Raji (cell line): ENCODE results near the gene AASDHPPT.
A peak's percentile ranks its signal among the peaks of the same experiment; 100 is the strongest.

ENCODE experiments used
- POLR2A ChIP-seq: IDR thresholded peaks from 2 replicates; pipeline ENCODE4 v1.6.1; 2011; ENCODE audit warnings: low read depth, low read length, control low read depth; ENCODE audit not compliant: insufficient read depth

Gene AASDHPPT

GRCh38 chr11:106077609-106078455 lies at the start of gene AASDHPPT:
TSS of gene AASDHPPT (plus strand) at chr11:106077662. CDS start at chr11:106077711, 49 bp downstream.
- TF ChIP-seq POLR2A, result peak; percentile 81

GRCh38 chr11:106030609-106031008 lies 46.9 kb upstream of the AASDHPPT start:
- no peak for TF ChIP-seq POLR2A

- TF ChIP-seq POLR2A, result no peak
Observed at GRCh38 chr11:106031202-106031810, 46.2 kb upstream of the AASDHPPT start.

- no peak for TF ChIP-seq POLR2A
Observed at GRCh38 chr11:106031936-106032335, 45.5 kb upstream of the AASDHPPT start.

GRCh38 chr11:106032861-106033260 lies 44.6 kb upstream of the AASDHPPT start:
- no peak for TF ChIP-seq POLR2A

GRCh38 chr11:106043540-106043939 lies 33.9 kb upstream of the AASDHPPT start:
- no peak for TF ChIP-seq POLR2A

- no peak for TF ChIP-seq POLR2A
Observed at GRCh38 chr11:106047631-106048030, 29.8 kb upstream of the AASDHPPT start.

GRCh38 chr11:106049727-106050476 lies 27.6 kb upstream of the AASDHPPT start:
- TF ChIP-seq POLR2A, result no peak

GRCh38 chr11:106051103-106051502 lies 26.4 kb upstream of the AASDHPPT start:
- TF ChIP-seq POLR2A, result no peak

GRCh38 chr11:106059617-106060016 lies 17.8 kb upstream of the AASDHPPT start:
- TF ChIP-seq POLR2A, result no peak

- TF ChIP-seq POLR2A, result no peak
Observed at GRCh38 chr11:106061249-106061784, 16.1 kb upstream of the AASDHPPT start.

GRCh38 chr11:106061954-106062949 lies 15.2 kb upstream of the AASDHPPT start:
- no peak for TF ChIP-seq POLR2A

- no peak for TF ChIP-seq POLR2A
Observed at GRCh38 chr11:106063009-106063408, 14.5 kb upstream of the AASDHPPT start.

GRCh38 chr11:106070606-106071005 lies 6.9 kb upstream of the AASDHPPT start:
- no peak for TF ChIP-seq POLR2A
